HepG2 (cell line): ENCODE data around the gene POLN. TPM values are rescaled to one million over a fixed set of nuclear protein-coding genes. Genes with fewer than 3 reads are reported as not detected.

Experiments
- AHR ChIP-seq: IDR thresholded peaks from 2 replicates; pipeline ENCODE4 v1.6.1; 2018; ENCODE audit warnings: missing genetic modification reagents, missing compliant biosample characterization
- FOXP1 ChIP-seq, 2 experiments: fragments of 450-650 bp in 1 of 2; IDR thresholded peaks; 2 replicates each; pipeline ENCODE4 v1.6.1; 2017 to 2018; ENCODE audit warnings: antibody characterized with exemption in 1 of 2
- HOXA3 ChIP-seq: sonication (generic); formaldehyde crosslinking; IDR thresholded peaks from 2 replicates; pipeline ENCODE4 v1.5.0; 2020; ENCODE audit warnings: missing genetic modification reagents
- MED1 ChIP-seq: sonication (generic); formaldehyde crosslinking; IDR thresholded peaks from 2 replicates; pipeline ENCODE4 v1.4.0; 2020; ENCODE audit warnings: missing genetic modification reagents
- MZF1 ChIP-seq: sonication (generic); formaldehyde crosslinking; IDR thresholded peaks from 2 replicates; pipeline ENCODE4 v1.8.1; 2023; ENCODE audit warnings: mild to moderate bottlenecking, missing genetic modification reagents, borderline replicate concordance
- NFATC3 ChIP-seq: sonication (generic); formaldehyde crosslinking; IDR thresholded peaks from 2 replicates; pipeline ENCODE4 v1.5.1; 2020; ENCODE audit warnings: mild to moderate bottlenecking, missing genetic modification reagents
- NFE2L2 ChIP-seq: fragments of 150-350 bp; IDR thresholded peaks from 2 replicates; pipeline ENCODE4 v1.6.1; 2014; ENCODE audit warnings: low read length
- NR2F2 ChIP-seq: IDR thresholded peaks from 2 replicates; pipeline ENCODE4 v1.6.1; 2012; ENCODE audit warnings: low read depth, inconsistent platforms, borderline replicate concordance
- POGK ChIP-seq: sonication (generic); formaldehyde crosslinking; conservative IDR thresholded peaks from 2 replicates; pipeline ENCODE4 v1.8.0; 2022; ENCODE audit warnings: mild to moderate bottlenecking, moderate library complexity, missing genetic modification reagents
- ZBTB21 ChIP-seq: sonication (generic); formaldehyde crosslinking; IDR thresholded peaks from 2 replicates; pipeline ENCODE4 v1.4.0; 2020; ENCODE audit warnings: missing genetic modification reagents
- ZNF235 ChIP-seq: sonication (generic); formaldehyde crosslinking; IDR thresholded peaks from 2 replicates; pipeline ENCODE4 v1.8.1; 2023; ENCODE audit warnings: mild to moderate bottlenecking, missing genetic modification reagents, borderline replicate concordance
- ZNF263 ChIP-seq: sonication (generic); formaldehyde crosslinking; IDR thresholded peaks from 2 replicates; pipeline ENCODE4 v1.4.0; 2020; ENCODE audit warnings: missing genetic modification reagents
- ZNF326 ChIP-seq: sonication (generic); formaldehyde crosslinking; IDR thresholded peaks from 2 replicates; pipeline ENCODE4 v1.4.0; 2020; ENCODE audit warnings: missing genetic modification reagents, borderline replicate concordance
- ZNF383 ChIP-seq: sonication (generic); formaldehyde crosslinking; IDR thresholded peaks from 2 replicates; pipeline ENCODE4 v1.4.0; 2020; ENCODE audit warnings: missing genetic modification reagents, mild to moderate bottlenecking, borderline replicate concordance
- ZNF564 ChIP-seq: sonication (generic); formaldehyde crosslinking; IDR thresholded peaks from 2 replicates; pipeline ENCODE4 v1.8.1; 2023; ENCODE audit warnings: mild to moderate bottlenecking, missing genetic modification reagents
- ZNF781 ChIP-seq: sonication (generic); formaldehyde crosslinking; IDR thresholded peaks from 2 replicates; pipeline ENCODE4 v1.5.1; 2020; ENCODE audit warnings: borderline replicate concordance, mild to moderate bottlenecking, missing genetic modification reagents; ENCODE audit errors: not compliant biosample characterization
- polyA plus RNA-seq, 8 experiments: library from polyadenylated mRNA; depleted of rRNA in 3 of 8; stranded (reverse) in 7 of 8; unstranded in 1 of 8; fragments of >200 nt; fragmentation: Illumina TruSeq in 4 of 8; extraction: Trizol in 4 of 8; gene quantifications; 2 replicates each; pipeline versions ENCODE4 v1.2.1 to v1.2.3, GENCODE V29; 2011 to 2016; ENCODE audit warnings: low read depth in 4 of 8, missing spikeins in 1 of 8, mixed read lengths in 1 of 8; ENCODE audit not compliant: insufficient read depth in 1 of 8
- total RNA-seq, 5 experiments: library from RNA; depleted of rRNA; stranded (reverse); fragments of >200 nt; fragmentation: Illumina TruSeq; extraction: Trizol; gene quantifications; 2 replicates each; pipeline ENCODE4 v1.2.3, GENCODE V29; 2016; ENCODE audit warnings: low read depth in 1 of 5
- TF ChIP-seq, protein P1 (sequence below): sonication (generic); formaldehyde crosslinking; IDR thresholded peaks from 2 replicates; pipeline ENCODE4 v1.4.0; 2020; ENCODE audit warnings: mild to moderate bottlenecking, missing genetic modification reagents
- TF ChIP-seq, protein P2 (sequence below): sonication (generic); formaldehyde crosslinking; IDR thresholded peaks from 2 replicates; pipeline ENCODE4 v1.5.0; 2020; ENCODE audit warnings: mild to moderate bottlenecking, missing genetic modification reagents
- TF ChIP-seq, protein P3 (sequence below): sonication (generic); formaldehyde crosslinking; IDR thresholded peaks from 2 replicates; pipeline ENCODE4 v1.5.1; 2020; ENCODE audit warnings: missing genetic modification reagents, mild to moderate bottlenecking, borderline replicate concordance
- TF ChIP-seq, protein P4 (sequence below): sonication (generic); formaldehyde crosslinking; IDR thresholded peaks from 2 replicates; pipeline ENCODE4 v1.5.1; 2020; ENCODE audit warnings: missing genetic modification reagents, mild to moderate bottlenecking, borderline replicate concordance

POLN gene
- total and polyA plus RNA-seq, 2 of the 13 experiments (the other 11 are each of a cell fraction or from before 2014, with no cell fraction given) = 0.93 to 1.5 TPM

DNA sequence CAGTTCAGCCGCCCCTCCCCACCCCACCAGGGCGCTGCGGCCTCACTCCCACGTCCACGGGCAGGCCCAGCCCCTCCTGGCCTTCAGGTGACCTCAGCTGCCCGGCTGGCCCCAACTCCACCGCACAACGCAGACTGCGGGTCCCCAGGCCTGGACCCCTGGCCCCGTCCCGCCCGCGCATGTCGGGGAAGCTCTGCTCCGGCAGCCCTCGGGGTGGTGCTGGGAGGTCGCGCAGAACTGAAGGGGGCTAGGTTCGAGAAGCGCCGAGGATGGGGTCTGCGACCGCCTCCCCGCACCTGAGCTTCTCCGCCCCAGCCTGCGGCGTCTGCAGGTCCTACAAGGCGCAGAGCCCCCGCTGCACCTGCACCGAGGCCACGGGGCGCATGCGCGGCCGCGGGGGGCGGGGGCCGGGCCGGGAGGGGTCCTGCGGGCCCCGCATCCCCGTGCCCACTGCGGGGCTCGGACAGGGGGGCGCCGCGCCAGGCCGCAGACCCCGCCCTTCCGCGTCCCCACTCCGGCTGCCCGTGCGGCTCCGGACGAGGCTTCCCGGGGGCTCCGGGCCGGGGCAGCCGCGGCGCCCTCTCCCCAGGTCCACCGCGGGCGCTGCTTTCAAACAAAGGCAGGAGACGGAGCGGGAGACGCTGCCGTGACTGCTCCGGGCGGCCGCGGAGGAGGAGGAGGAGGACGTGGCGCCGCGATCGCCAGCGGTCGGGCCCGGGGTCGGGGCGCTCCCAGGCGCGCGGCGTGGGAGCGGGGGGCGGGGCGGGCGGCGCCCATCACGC lies 183.5 kb downstream of the POLN start (continued):
- TF ChIP-seq, protein P1, sequence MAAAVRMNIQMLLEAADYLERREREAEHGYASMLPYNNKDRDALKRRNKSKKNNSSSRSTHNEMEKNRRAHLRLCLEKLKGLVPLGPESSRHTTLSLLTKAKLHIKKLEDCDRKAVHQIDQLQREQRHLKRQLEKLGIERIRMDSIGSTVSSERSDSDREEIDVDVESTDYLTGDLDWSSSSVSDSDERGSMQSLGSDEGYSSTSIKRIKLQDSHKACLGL = 0 out of 2 replicates have a peak, but pooled peaks have one; percentile 41
- TF ChIP-seq MZF1 (CRISPR knock-in tag) (no peak), AHR (CRISPR knock-in tag) (no peak), ZNF326 (no peak), NFATC3 (CRISPR knock-in tag) (no peak), FOXP1 (IDR thresholded peaks at IDR 0.05) (no peak), FOXP1 (CRISPR knock-in tag; IDR thresholded peaks at IDR 0.05) (no peak), ZNF263 (CRISPR knock-in tag) (0 out of 2 replicates have a peak, but pooled peaks have one; percentile 24), ZNF781 (CRISPR knock-in tag) (no peak), NFE2L2 (no peak), MED1 (CRISPR knock-in tag) (no peak), POGK (CRISPR knock-in tag) (0 out of 2 replicates have a peak, but pooled peaks have one; percentile 16), ZNF235 (CRISPR knock-in tag) (no peak), HOXA3 (CRISPR knock-in tag) (peak; percentile 29; the same call in 1 of the 2 replicates), NR2F2 (no peak), ZNF564 (CRISPR knock-in tag) (no peak), ZNF383 (CRISPR knock-in tag) (no peak), ZBTB21 (CRISPR knock-in tag) (no peak)
- TF ChIP-seq, protein P2, sequence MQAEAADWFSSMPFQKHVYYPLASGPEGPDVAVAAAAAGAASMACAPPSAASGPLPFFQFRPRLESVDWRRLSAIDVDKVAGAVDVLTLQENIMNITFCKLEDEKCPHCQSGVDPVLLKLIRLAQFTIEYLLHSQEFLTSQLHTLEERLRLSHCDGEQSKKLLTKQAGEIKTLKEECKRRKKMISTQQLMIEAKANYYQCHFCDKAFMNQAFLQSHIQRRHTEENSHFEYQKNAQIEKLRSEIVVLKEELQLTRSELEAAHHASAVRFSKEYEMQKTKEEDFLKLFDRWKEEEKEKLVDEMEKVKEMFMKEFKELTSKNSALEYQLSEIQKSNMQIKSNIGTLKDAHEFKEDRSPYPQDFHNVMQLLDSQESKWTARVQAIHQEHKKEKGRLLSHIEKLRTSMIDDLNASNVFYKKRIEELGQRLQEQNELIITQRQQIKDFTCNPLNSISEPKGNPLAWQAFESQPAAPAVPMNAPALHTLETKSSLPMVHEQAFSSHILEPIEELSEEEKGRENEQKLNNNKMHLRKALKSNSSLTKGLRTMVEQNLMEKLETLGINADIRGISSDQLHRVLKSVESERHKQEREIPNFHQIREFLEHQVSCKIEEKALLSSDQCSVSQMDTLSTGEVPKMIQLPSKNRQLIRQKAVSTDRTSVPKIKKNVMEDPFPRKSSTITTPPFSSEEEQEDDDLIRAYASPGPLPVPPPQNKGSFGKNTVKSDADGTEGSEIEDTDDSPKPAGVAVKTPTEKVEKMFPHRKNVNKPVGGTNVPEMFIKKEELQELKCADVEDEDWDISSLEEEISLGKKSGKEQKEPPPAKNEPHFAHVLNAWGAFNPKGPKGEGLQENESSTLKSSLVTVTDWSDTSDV = no peak
- TF ChIP-seq, protein P3, sequence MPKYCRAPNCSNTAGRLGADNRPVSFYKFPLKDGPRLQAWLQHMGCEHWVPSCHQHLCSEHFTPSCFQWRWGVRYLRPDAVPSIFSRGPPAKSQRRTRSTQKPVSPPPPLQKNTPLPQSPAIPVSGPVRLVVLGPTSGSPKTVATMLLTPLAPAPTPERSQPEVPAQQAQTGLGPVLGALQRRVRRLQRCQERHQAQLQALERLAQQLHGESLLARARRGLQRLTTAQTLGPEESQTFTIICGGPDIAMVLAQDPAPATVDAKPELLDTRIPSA = no peak
- TF ChIP-seq, protein P4, sequence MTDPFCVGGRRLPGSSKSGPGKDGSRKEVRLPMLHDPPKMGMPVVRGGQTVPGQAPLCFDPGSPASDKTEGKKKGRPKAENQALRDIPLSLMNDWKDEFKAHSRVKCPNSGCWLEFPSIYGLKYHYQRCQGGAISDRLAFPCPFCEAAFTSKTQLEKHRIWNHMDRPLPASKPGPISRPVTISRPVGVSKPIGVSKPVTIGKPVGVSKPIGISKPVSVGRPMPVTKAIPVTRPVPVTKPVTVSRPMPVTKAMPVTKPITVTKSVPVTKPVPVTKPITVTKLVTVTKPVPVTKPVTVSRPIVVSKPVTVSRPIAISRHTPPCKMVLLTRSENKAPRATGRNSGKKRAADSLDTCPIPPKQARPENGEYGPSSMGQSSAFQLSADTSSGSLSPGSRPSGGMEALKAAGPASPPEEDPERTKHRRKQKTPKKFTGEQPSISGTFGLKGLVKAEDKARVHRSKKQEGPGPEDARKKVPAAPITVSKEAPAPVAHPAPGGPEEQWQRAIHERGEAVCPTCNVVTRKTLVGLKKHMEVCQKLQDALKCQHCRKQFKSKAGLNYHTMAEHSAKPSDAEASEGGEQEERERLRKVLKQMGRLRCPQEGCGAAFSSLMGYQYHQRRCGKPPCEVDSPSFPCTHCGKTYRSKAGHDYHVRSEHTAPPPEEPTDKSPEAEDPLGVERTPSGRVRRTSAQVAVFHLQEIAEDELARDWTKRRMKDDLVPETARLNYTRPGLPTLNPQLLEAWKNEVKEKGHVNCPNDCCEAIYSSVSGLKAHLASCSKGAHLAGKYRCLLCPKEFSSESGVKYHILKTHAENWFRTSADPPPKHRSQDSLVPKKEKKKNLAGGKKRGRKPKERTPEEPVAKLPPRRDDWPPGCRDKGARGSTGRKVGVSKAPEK = no peak
